Measurements from ENCODE around the gene CLDND1. TPM values are rescaled to one million over a fixed set of nuclear protein-coding genes. Genes with fewer than 3 reads are reported as not detected.

Gene CLDND1
- total and polyA plus RNA-seq, 2 experiments from 2014 or later: 59.8 to 92.7 TPM

DNA sequence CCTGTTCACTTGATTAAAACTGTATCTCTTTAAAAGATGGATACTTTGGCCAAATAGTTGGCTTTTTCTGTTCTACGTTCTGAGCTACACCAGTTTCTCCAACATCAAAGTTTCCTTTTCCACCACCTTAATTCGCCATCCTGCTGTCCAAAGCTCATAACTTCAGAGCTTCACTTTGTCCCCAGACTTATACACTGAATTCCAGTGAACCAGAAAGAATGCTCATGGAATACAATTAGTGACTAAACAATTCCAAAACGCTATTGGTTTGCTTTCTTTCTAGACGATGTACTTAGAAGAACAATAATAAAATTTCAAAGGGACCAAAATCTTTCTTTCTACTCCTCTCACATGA is 32.3 kb upstream of the CLDND1 start:
- Mint-ChIP-seq H3K36me3 (ENCODE audit: low read depth) (no peaks in the 10 kb centered on the region), H3K9me3 (no peaks in the 10 kb centered on the region), H3K4me1 (no peaks in the 10 kb centered on the region), H3K4me3 (no peak overlapping the region), H3K27me3 (ENCODE audit: insufficient read depth, low read depth, poor library complexity) (peaks cover 2% of the 10 kb centered on the region), H3K27ac (no peak overlapping the region)
- no peaks in the 10 kb centered on the region for H4K20me1 ChIP-seq (replicated peaks; ENCODE audit: insufficient read depth)
- H3K4me3 ChIP-seq: no peak overlapping the region
- no peaks in the 10 kb centered on the region for H3K9me2 ChIP-seq (ENCODE audit: insufficient read depth)
- TF ChIP-seq, protein P1, sequence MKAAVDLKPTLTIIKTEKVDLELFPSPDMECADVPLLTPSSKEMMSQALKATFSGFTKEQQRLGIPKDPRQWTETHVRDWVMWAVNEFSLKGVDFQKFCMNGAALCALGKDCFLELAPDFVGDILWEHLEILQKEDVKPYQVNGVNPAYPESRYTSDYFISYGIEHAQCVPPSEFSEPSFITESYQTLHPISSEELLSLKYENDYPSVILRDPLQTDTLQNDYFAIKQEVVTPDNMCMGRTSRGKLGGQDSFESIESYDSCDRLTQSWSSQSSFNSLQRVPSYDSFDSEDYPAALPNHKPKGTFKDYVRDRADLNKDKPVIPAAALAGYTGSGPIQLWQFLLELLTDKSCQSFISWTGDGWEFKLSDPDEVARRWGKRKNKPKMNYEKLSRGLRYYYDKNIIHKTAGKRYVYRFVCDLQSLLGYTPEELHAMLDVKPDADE (IDR thresholded peaks at IDR 0.05): no peak
- TF ChIP-seq, protein P2, sequence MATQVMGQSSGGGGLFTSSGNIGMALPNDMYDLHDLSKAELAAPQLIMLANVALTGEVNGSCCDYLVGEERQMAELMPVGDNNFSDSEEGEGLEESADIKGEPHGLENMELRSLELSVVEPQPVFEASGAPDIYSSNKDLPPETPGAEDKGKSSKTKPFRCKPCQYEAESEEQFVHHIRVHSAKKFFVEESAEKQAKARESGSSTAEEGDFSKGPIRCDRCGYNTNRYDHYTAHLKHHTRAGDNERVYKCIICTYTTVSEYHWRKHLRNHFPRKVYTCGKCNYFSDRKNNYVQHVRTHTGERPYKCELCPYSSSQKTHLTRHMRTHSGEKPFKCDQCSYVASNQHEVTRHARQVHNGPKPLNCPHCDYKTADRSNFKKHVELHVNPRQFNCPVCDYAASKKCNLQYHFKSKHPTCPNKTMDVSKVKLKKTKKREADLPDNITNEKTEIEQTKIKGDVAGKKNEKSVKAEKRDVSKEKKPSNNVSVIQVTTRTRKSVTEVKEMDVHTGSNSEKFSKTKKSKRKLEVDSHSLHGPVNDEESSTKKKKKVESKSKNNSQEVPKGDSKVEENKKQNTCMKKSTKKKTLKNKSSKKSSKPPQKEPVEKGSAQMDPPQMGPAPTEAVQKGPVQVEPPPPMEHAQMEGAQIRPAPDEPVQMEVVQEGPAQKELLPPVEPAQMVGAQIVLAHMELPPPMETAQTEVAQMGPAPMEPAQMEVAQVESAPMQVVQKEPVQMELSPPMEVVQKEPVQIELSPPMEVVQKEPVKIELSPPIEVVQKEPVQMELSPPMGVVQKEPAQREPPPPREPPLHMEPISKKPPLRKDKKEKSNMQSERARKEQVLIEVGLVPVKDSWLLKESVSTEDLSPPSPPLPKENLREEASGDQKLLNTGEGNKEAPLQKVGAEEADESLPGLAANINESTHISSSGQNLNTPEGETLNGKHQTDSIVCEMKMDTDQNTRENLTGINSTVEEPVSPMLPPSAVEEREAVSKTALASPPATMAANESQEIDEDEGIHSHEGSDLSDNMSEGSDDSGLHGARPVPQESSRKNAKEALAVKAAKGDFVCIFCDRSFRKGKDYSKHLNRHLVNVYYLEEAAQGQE (IDR thresholded peaks at IDR 0.05; ENCODE audit: unreplicated experiment): no peak
- TF ChIP-seq ZNF114 (CRISPR knock-in tag; IDR thresholded peaks at IDR 0.05) (no peak), CREB1 (CRISPR knock-in tag; IDR thresholded peaks at IDR 0.05; ENCODE audit: low read depth) (no peak), NANOG (IDR thresholded peaks at IDR 0.05; ENCODE audit: borderline replicate concordance) (no peak), ZNF331 (CRISPR knock-in tag; IDR thresholded peaks at IDR 0.05; ENCODE audit: low read depth) (no peak), EZH2phosphoT487 (IDR thresholded peaks at IDR 0.05; ENCODE audit: unreplicated experiment) (no peak), EZH2 (IDR thresholded peaks at IDR 0.05; ENCODE audit: low read depth, unreplicated experiment) (no peak), STAT1 (IDR thresholded peaks at IDR 0.05; ENCODE audit: unreplicated experiment) (no peak), JUNB (IDR thresholded peaks at IDR 0.05; ENCODE audit: unreplicated experiment) (no peak), POLR2AphosphoS5 (IDR thresholded peaks at IDR 0.05; ENCODE audit: low read depth) (no peak)
- TF ChIP-seq, protein P3, sequence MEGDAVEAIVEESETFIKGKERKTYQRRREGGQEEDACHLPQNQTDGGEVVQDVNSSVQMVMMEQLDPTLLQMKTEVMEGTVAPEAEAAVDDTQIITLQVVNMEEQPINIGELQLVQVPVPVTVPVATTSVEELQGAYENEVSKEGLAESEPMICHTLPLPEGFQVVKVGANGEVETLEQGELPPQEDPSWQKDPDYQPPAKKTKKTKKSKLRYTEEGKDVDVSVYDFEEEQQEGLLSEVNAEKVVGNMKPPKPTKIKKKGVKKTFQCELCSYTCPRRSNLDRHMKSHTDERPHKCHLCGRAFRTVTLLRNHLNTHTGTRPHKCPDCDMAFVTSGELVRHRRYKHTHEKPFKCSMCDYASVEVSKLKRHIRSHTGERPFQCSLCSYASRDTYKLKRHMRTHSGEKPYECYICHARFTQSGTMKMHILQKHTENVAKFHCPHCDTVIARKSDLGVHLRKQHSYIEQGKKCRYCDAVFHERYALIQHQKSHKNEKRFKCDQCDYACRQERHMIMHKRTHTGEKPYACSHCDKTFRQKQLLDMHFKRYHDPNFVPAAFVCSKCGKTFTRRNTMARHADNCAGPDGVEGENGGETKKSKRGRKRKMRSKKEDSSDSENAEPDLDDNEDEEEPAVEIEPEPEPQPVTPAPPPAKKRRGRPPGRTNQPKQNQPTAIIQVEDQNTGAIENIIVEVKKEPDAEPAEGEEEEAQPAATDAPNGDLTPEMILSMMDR (conservative IDR thresholded peaks at IDR 0.05; ENCODE audit: low read depth in 2 of 2): no peak
- no peaks in the 10 kb centered on the region for H3K36me3 ChIP-seq (ENCODE audit: insufficient read depth)
- no peaks in the 10 kb centered on the region for H3K4me1 ChIP-seq (ENCODE audit: insufficient read depth)
- no peak overlapping the region for H3K27ac ChIP-seq (ENCODE audit: low read depth)
- no peaks in the 10 kb centered on the region for H3K79me2 ChIP-seq (replicated peaks; ENCODE audit: insufficient read depth)
- no peaks in the 10 kb centered on the region for H3F3A ChIP-seq (replicated peaks; ENCODE audit: low read depth)
- no peak overlapping the region for H3K4me2 ChIP-seq
- DNase-seq (ENCODE audit: low spot score): no peak
- no peaks in the 10 kb centered on the region for H3K27me3 ChIP-seq (ENCODE audit: insufficient read depth)
- no peak overlapping the region for H2AFZ ChIP-seq
- ATAC-seq: no peak

All from GM23338 (cell line).